Measurements from ENCODE around the gene WBP1. TPM values are rescaled to one million over a fixed set of nuclear protein-coding genes. Genes with fewer than 3 reads are reported as not detected.

Gene WBP1
- total and polyA plus RNA-seq, 10 of the 15 experiments (the other 5 are each of a cell fraction or from before 2014, with no cell fraction given): 4.2 to 76.8 (median 43.8) TPM

DNA sequence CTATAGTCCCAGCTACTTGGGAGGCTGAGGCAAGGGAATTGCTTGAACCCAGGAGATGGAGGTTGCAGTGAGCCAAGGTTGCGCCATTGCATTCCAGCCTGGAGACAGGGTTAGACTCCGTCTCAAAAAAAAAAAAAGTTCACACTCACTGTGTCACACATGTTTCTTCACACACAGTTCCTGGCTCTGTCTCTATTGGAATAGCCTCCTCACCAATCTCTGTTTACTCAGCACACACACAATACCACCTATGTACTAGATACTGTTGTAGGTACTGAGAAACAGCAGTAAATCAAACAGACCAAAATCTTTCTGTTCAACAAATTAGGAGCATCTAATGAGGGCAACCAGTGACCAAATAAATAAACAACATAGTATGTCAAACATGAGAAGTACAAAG lies 27.9 kb downstream of the WBP1 start:
- ATAC-seq (no peak), FAIRE-seq (no peak), DNase-seq (ENCODE audit: low read depth, low spot score) (no peak)
- SMC1A ChIA-PET (ENCODE audit: uncharacterized antibody, unreplicated experiment): interaction anchor here (1.5 kb wide), 1 partner anchor 99 kb away, joined by 5 read pairs; no protein-coding TSS in a partner anchor
- POLR2A ChIA-PET: interaction anchor here (0.7 kb wide), 1 partner anchor 103 kb away, joined by 3 read pairs; no protein-coding TSS in a partner anchor
- intact Hi-C loops (cut with micrococcal nuclease; ENCODE audit: unreplicated experiment) (no loop called here), in situ Hi-C loops (cut with MboI) (loop anchor here (10.0 kb wide), 1 partner anchor 99 kb away; no protein-coding TSS in a partner anchor)
- Histone ChIP-seq H3K27ac (ENCODE audit: control insufficient read depth, insufficient read depth) (no peak overlapping the region), H3K36me3 (ENCODE audit: control insufficient read depth in 2 of 2, insufficient read depth in 2 of 2, low read length in 1 of 2) (peaks cover 2 to 5% of the 10 kb centered on the region in 2 experiments; a peak in 3 of 4 replicates), H3K4me1 (ENCODE audit: control insufficient read depth, insufficient read depth, low read length) (peaks cover 7% of the 10 kb centered on the region), H2AFZ (ENCODE audit: control insufficient read depth, low read depth, low read length) (no peak overlapping the region), H3K4me3 (no peak overlapping the region), H4K20me1 (ENCODE audit: control insufficient read depth, insufficient read depth) (no peaks in the 10 kb centered on the region; the same call in 1 of the 2 replicates), H3K9ac (ENCODE audit: control insufficient read depth, insufficient read depth, low read length) (no peak overlapping the region), H3K27me3 (replicated peaks in 1 of 2; ENCODE audit: control insufficient read depth in 2 of 2, insufficient read depth in 2 of 2, low read length in 1 of 2) (no peaks in the 10 kb centered on the region; a peak in 1 of 4 replicates), H3K79me2 (ENCODE audit: control insufficient read depth, insufficient read depth, low read length) (peaks cover 21% of the 10 kb centered on the region), H3K9me3 (replicated peaks; ENCODE audit: control insufficient read depth, insufficient read depth, low read length) (no peaks in the 10 kb centered on the region), H3K4me2 (ENCODE audit: control insufficient read depth, insufficient read depth) (no peak overlapping the region)
- CTCF ChIA-PET: interaction anchor here (19.4 kb wide), 1 partner anchor 102 kb away, joined by 280 read pairs; no protein-coding TSS in a partner anchor
- no peak for TF ChIP-seq SMAD5 (IDR thresholded peaks at IDR 0.05; ENCODE audit: low read depth)
- no peak for TF ChIP-seq ZNF384 (IDR thresholded peaks at IDR 0.05; ENCODE audit: borderline replicate concordance, low read depth, low read length)
- no peak for TF ChIP-seq ZSCAN29 (IDR thresholded peaks at IDR 0.05)
- no TSS peak for BruUV-seq (replicated peaks)
- RAD21 ChIA-PET (ENCODE audit: unreplicated experiment): interaction anchor here (0.8 kb wide), 1 partner anchor 99 kb away, joined by 4 read pairs; no protein-coding TSS in a partner anchor
- 90% methylated on average over 2 of the region's 2 CpGs for WGBS (ENCODE audit: insufficient coverage, insufficient replicate concordance, low lambda C conversion rate, missing lambda C conversion rate)

- Histone ChIP-seq H3K27me3 (replicated peaks in 1 of 2; ENCODE audit: control insufficient read depth in 2 of 2, insufficient read depth in 2 of 2, low read length in 1 of 2) (no peaks in the 10 kb centered on the region), H4K20me1 (ENCODE audit: control insufficient read depth, insufficient read depth) (no peaks in the 10 kb centered on the region), H3K27ac (ENCODE audit: control insufficient read depth, insufficient read depth) (no peak overlapping the region), H3K9me3 (replicated peaks; ENCODE audit: control insufficient read depth, insufficient read depth, low read length) (no peaks in the 10 kb centered on the region), H3K4me3 (no peak overlapping the region), H3K79me2 (ENCODE audit: control insufficient read depth, insufficient read depth, low read length) (no peaks in the 10 kb centered on the region; the same call in none of the 2 replicates), H3K4me2 (ENCODE audit: control insufficient read depth, insufficient read depth) (no peak overlapping the region), H3K4me1 (ENCODE audit: control insufficient read depth, insufficient read depth, low read length) (no peaks in the 10 kb centered on the region), H3K9ac (ENCODE audit: control insufficient read depth, insufficient read depth, low read length) (no peak overlapping the region), H2AFZ (ENCODE audit: control insufficient read depth, low read depth, low read length) (no peak overlapping the region), H3K36me3 (ENCODE audit: control insufficient read depth in 2 of 2, insufficient read depth in 2 of 2, low read length in 1 of 2) (peaks cover 12 to 13% of the 10 kb centered on the region in 2 experiments)
- DNase-seq (ENCODE audit: low read depth, low spot score): no peak
- no TSS peak for BruUV-seq (replicated peaks)
- no peak for FAIRE-seq
- ChIA-PET CTCF (interaction anchor here (0.8 to 19.4 kb wide), 4 partner anchors 14 to 99 kb away, joined by 3 to 280 read pairs (median 4); no protein-coding TSS in a partner anchor), POLR2A (interaction anchor here (0.5 to 1.0 kb wide), 2 partner anchors 22 to 58 kb away, joined by 3 read pairs; no protein-coding TSS in a partner anchor), SMC1A (ENCODE audit: uncharacterized antibody, unreplicated experiment) (interaction anchor here (1.0 to 1.9 kb wide), 3 partner anchors 14 to 98 kb away, joined by 4 to 5 read pairs (median 4); partner anchors contain the start of genes AUP1 and HTRA2), RAD21 (ENCODE audit: unreplicated experiment) (interaction anchor here (0.6 to 1.0 kb wide), 2 partner anchors 22 to 100 kb away, joined by 3 read pairs; no protein-coding TSS in a partner anchor)
- no peak for ATAC-seq
- 100% methylated on average over 9 of the region's 9 CpGs for WGBS (ENCODE audit: insufficient coverage, insufficient replicate concordance, low lambda C conversion rate, missing lambda C conversion rate)
- intact Hi-C loops (cut with micrococcal nuclease; ENCODE audit: unreplicated experiment): no loop called here
- in situ Hi-C loops (cut with MboI): loop anchor here (10.0 kb wide), 1 partner anchor 96 kb away; no protein-coding TSS in a partner anchor
- TF ChIP-seq SIN3A (IDR thresholded peaks at IDR 0.05; ENCODE audit: low read depth, low read length) (no peak), RBBP5 (conservative IDR thresholded peaks at IDR 0.05) (no peak), PML (IDR thresholded peaks at IDR 0.05; ENCODE audit: low read length) (no peak), EZH2 (IDR thresholded peaks at IDR 0.05; ENCODE audit: borderline replicate concordance, control insufficient read depth, low read depth, low read length) (no peak), RCOR1 (conservative IDR thresholded peaks at IDR 0.05; ENCODE audit: low read depth, low read length) (no peak), ZBED1 (IDR thresholded peaks at IDR 0.05; ENCODE audit: borderline replicate concordance) (no peak)
- TF ChIP-seq, protein P1, sequence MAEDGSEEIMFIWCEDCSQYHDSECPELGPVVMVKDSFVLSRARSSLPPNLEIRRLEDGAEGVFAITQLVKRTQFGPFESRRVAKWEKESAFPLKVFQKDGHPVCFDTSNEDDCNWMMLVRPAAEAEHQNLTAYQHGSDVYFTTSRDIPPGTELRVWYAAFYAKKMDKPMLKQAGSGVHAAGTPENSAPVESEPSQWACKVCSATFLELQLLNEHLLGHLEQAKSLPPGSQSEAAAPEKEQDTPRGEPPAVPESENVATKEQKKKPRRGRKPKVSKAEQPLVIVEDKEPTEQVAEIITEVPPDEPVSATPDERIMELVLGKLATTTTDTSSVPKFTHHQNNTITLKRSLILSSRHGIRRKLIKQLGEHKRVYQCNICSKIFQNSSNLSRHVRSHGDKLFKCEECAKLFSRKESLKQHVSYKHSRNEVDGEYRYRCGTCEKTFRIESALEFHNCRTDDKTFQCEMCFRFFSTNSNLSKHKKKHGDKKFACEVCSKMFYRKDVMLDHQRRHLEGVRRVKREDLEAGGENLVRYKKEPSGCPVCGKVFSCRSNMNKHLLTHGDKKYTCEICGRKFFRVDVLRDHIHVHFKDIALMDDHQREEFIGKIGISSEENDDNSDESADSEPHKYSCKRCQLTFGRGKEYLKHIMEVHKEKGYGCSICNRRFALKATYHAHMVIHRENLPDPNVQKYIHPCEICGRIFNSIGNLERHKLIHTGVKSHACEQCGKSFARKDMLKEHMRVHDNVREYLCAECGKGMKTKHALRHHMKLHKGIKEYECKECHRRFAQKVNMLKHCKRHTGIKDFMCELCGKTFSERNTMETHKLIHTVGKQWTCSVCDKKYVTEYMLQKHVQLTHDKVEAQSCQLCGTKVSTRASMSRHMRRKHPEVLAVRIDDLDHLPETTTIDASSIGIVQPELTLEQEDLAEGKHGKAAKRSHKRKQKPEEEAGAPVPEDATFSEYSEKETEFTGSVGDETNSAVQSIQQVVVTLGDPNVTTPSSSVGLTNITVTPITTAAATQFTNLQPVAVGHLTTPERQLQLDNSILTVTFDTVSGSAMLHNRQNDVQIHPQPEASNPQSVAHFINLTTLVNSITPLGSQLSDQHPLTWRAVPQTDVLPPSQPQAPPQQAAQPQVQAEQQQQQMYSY (CRISPR knock-in tag; IDR thresholded peaks at IDR 0.05): no peak
Observed at GRCh38 chr2:74488643-74489481, 30.6 kb downstream of the WBP1 start.
